Thyroid gland (tissue), 4 donors: ENCODE measurements around the gene RILP. TPM values are rescaled to one million over a fixed set of nuclear protein-coding genes. Genes with fewer than 3 reads are reported as not detected.

Experiments
- DNase-seq, 2 donors: peaks; one replicate each; pipeline ENCODE4 v3.0.0-alpha.2; 2019
- H3K27ac ChIP-seq, 3 donors: fragments of 200-600 bp; sonication (generic); 1 replicate in 2 of 3; 2 replicates in 1 of 3; pipeline ENCODE4 v1.5.1; 2016 to 2019; ENCODE audit warnings: mild to moderate bottlenecking in 1 of 3, moderate library complexity in 1 of 3
- H3K27me3 ChIP-seq: fragments of 200-600 bp; sonication (generic); one replicate; pipeline ENCODE4 v1.5.1; 2019
- H3K36me3 ChIP-seq, 2 donors: fragments of 200-600 bp; sonication (generic); one replicate each; pipeline ENCODE4 v1.5.1; 2016 to 2019
- H3K4me1 ChIP-seq, 2 donors: fragments of 200-600 bp; sonication (generic); one replicate each; pipeline ENCODE4 v1.5.1; 2017 to 2019
- H3K4me3 ChIP-seq, 3 donors: fragments of 200-600 bp; sonication (generic); replicated peaks in 1 of 3; 1 replicate in 2 of 3; 2 replicates in 1 of 3; pipeline ENCODE4 v1.5.1; 2016; ENCODE audit warnings: mild to moderate bottlenecking in 1 of 3
- H3K9me3 ChIP-seq: fragments of 200-600 bp; sonication (generic); one replicate; pipeline ENCODE4 v1.5.1; 2017
- POLR2A ChIP-seq, 2 donors: fragments of 450-650 bp; IDR thresholded peaks; one replicate each; pipeline ENCODE4 v1.6.1; 2017; ENCODE audit warnings: antibody characterized with exemption in 2 of 2, mild to moderate bottlenecking in 2 of 2, moderate library complexity in 1 of 2
- WGBS, 2 donors: methylation state at CpG; one replicate each; pipeline ENCODE4 v1.1.5; 2017; 5-methylcytosine and 5-hydroxymethylcytosine counted together
- intact Hi-C: fragments of 100-400 bp; cut with DNase I; formaldehyde crosslinking; loops from one replicate; pipeline ENCODE4 v1.15.1; 2023
- small RNA-seq: library from RNA; depleted of rRNA; stranded (forward); fragments of <200 nt; gene quantifications from one replicate; pipeline ENCODE3, GENCODE V24; 2016
- total RNA-seq, 4 donors: library from RNA; depleted of rRNA; stranded (reverse); fragments of >200 nt; gene quantifications; one replicate each; pipeline ENCODE4 v1.2.3, GENCODE V29; 2016
- TF ChIP-seq, protein P1 (sequence below), 6 experiments: fragments of 200-600 bp in 3 of 6; fragments of 450-650 bp in 3 of 6; sonication (generic) in 3 of 6; IDR thresholded peaks; one replicate each; pipeline ENCODE4 v1.5.1; 2016 to 2019; ENCODE audit warnings: antibody characterized with exemption in 6 of 6, mild to moderate bottlenecking in 2 of 6, inconsistent platforms in 1 of 6, moderate library complexity in 1 of 6

Gene RILP
- total RNA-seq, 4 donors from 2014 or later: 67.5 to 140 (median 124) TPM

DNA sequence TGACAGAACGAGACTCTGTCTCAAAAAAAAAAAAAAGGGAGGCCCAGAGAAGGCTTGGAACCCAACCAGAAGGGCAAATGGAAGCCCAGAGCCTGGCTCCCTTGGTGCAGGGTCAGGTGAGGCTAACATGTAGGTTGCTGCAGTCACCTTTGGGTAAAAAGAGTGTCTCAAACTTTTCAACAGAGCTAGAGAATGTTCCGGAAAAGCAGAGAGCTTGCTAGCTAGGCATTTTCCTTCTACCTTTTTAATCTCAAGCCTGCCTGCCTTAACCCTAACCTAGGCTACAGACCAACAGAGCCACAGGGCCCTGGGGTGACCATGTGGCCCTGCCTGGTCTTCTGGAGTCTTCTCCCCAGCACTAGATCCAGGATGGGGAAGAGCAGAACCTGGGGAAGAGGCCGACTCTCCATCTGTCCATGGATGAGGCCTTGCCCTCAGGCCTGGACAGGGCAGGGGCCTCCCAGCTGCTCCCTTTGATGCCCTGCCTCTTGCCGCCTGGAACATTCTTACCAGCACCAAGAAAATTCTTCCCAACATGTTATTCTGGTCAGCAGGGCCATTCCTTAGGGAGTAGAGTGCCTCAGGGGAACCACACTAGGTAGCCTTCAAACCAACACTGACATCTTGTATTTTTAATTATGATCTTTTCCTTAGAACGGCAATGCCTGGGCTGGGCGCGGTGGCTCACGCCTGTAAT, 51.1 kb downstream of the RILP start:
- no peaks in the 10 kb centered on the region for H3K36me3 ChIP-seq
- no peaks in the 10 kb centered on the region for H3K27me3 ChIP-seq
- WGBS, 2 donors: 93% methylated on average over 7 to 8 of the region's 8 CpGs
- TF ChIP-seq, protein P1, sequence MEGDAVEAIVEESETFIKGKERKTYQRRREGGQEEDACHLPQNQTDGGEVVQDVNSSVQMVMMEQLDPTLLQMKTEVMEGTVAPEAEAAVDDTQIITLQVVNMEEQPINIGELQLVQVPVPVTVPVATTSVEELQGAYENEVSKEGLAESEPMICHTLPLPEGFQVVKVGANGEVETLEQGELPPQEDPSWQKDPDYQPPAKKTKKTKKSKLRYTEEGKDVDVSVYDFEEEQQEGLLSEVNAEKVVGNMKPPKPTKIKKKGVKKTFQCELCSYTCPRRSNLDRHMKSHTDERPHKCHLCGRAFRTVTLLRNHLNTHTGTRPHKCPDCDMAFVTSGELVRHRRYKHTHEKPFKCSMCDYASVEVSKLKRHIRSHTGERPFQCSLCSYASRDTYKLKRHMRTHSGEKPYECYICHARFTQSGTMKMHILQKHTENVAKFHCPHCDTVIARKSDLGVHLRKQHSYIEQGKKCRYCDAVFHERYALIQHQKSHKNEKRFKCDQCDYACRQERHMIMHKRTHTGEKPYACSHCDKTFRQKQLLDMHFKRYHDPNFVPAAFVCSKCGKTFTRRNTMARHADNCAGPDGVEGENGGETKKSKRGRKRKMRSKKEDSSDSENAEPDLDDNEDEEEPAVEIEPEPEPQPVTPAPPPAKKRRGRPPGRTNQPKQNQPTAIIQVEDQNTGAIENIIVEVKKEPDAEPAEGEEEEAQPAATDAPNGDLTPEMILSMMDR (IDR thresholded peaks at IDR 0.05): no peak
- no peak for TF ChIP-seq POLR2A (IDR thresholded peaks at IDR 0.05)
- H3K9me3 ChIP-seq: no peaks in the 10 kb centered on the region
- no peak overlapping the region for H3K4me3 ChIP-seq
- intact Hi-C loops: no loop called here
- no peak for DNase-seq
- H3K4me1 ChIP-seq: no peaks in the 10 kb centered on the region
- no peak overlapping the region for H3K27ac ChIP-seq

DNA sequence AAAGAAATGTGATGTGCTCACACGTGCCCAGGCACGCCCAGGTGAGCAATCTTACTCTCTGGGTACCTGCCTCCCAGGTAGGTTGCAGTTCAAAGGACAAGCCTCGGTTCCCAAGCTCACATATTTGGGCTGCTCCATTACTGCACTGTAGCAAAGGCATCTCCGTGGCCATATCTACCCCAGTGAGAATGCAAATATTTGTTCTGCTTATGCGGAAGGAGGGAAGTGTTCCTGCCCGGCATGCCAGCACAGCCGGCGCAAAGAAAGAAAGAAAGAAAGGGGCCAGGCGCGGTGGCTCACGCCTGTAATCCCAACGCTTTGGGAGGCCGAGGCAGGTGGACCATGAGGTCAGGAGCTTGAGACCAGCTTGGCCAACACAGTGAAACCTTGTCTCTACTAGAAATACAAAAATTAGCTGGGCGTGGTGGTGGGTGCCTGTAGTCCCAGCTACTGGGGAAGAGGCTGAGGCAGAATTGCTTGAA, 51.8 kb downstream of the RILP start:
- intact Hi-C loops: no loop called here
- H3K27ac ChIP-seq: no peak overlapping the region
- whole genome bisulfite sequencing, 2 donors: 95 to 97% methylated on average over 14 of the region's 14 CpGs

More for the DNA sequence above, 51.8 kb downstream of the RILP start:
- DNase-seq: no peak
- Histone ChIP-seq H3K9me3 (no peaks in the 10 kb centered on the region), H3K4me3 (no peak overlapping the region), H3K36me3 (no peaks in the 10 kb centered on the region), H3K4me1 (no peaks in the 10 kb centered on the region), H3K27me3 (no peaks in the 10 kb centered on the region)
- no peak for TF ChIP-seq POLR2A (IDR thresholded peaks at IDR 0.05)
- TF ChIP-seq, protein P1 (IDR thresholded peaks at IDR 0.05): no peak

Small RNAs within 50 kb of the gene (small RNA-seq; reads per million reads assigned to genes)
- not detected for gene RN7SL105P

Other genes with a start within 250 kb of the RILP start
- 1,000 to 10,000 TPM in 1 of 4 donors, 100 to 1,000 TPM in 3; 553 to 1,135 (median 724) TPM for gene YWHAE, start 249.6 kb downstream of the RILP start, total RNA-seq
- gene CRK, start 193.6 kb downstream of the RILP start, total RNA-seq: 100 to 1,000 TPM in 2 of 4 donors, 10 to 100 TPM in 2; 89.6 to 140 (median 98.7) TPM
- gene MYO1C, start 157.2 kb downstream of the RILP start, total RNA-seq: 100 to 1,000 TPM; 103 to 145 (median 121) TPM
- gene INPP5K, start 133.3 kb downstream of the RILP start, total RNA-seq: 100 to 1,000 TPM; 124 to 285 (median 158) TPM
- gene PITPNA, start 87.1 kb downstream of the RILP start, total RNA-seq: 10 to 100 TPM; 49.9 to 64.7 (median 54.2) TPM
- gene SLC43A2, start 21.0 kb downstream of the RILP start, total RNA-seq: 10 to 100 TPM; 17.5 to 28.2 (median 23.9) TPM
- 10 to 100 TPM; 31.6 to 52.0 (median 35.5) TPM for gene SCARF1, start 4.1 kb downstream of the RILP start, total RNA-seq
- gene PRPF8, start 35.0 kb upstream of the RILP start, total RNA-seq: 100 to 1,000 TPM; 181 to 256 (median 242) TPM
- gene TLCD2, start 60.5 kb upstream of the RILP start, total RNA-seq: 1 to 10 TPM; 1.7 to 5.6 (median 3.7) TPM
- 10 to 100 TPM; 25.6 to 31.0 (median 30.3) TPM for gene WDR81, start 74.8 kb upstream of the RILP start, total RNA-seq
- 1 to 10 TPM; 4.3 to 9.7 (median 7.1) TPM for gene SERPINF2, start 93.0 kb upstream of the RILP start, total RNA-seq
- gene SERPINF1, start 112.2 kb upstream of the RILP start, total RNA-seq: 1,000 to 10,000 TPM in 1 of 4 donors, 100 to 1,000 TPM in 3; 289 to 1,632 (median 420) TPM
- 10 to 100 TPM; 19.3 to 21.9 (median 20.4) TPM for gene SMYD4, start 180.0 kb upstream of the RILP start, total RNA-seq
- gene RPA1, start 180.1 kb upstream of the RILP start, total RNA-seq: 10 to 100 TPM; 24.0 to 37.2 (median 26.4) TPM